ENCODE data around the gene KLRC2. TPM values are rescaled to one million over a fixed set of nuclear protein-coding genes. Genes with fewer than 3 reads are reported as not detected.
"Not testable (repeated sequence)": the region's sequence is repeated elsewhere in the genome, so short reads cannot be mapped to it uniquely, and the experiment has no call there.

KLRC2 gene
- total RNA-seq, 1 experiment from 2014 or later, result not detected

DNA sequence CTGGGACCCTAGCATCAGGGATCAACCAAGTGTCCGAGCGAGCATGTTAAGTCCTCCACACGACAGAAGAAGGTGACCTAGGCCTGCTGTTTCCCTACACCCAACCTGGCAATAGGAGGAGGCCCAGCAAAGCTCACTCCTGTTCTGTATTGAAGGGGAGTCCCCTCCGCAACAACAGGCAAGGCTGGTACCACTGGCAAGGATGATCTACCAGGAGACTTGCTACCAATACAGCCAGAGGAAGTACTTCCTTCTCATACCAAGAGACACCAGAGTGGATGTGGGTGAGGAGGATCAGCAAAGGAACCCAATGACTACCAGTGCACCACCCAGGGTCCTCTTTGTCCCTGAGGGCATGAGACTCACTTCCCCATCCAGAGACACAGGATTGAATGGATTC, 12.4 kb upstream of the KLRC2 start:
- BruUV-seq (replicated peaks), result no TSS peak
- Mint-ChIP-seq H3K4me3 (ENCODE audit: low read depth, unreplicated experiment) (no peak overlapping the region), H3K4me1 (ENCODE audit: low read depth, unreplicated experiment) (no peaks in the 10 kb centered on the region), H3K27ac (ENCODE audit: unreplicated experiment) (no peak overlapping the region), H3K9me3 (ENCODE audit: low read depth, unreplicated experiment) (no peaks in the 10 kb centered on the region), H3K36me3 (ENCODE audit: insufficient read depth, unreplicated experiment) (no peaks in the 10 kb centered on the region), H3K27me3 (ENCODE audit: unreplicated experiment) (no peaks in the 10 kb centered on the region)
- DNase-seq, result no peak
- CTCF ChIA-PET, result no interaction called here
- TF ChIP-seq CTCF (IDR thresholded peaks at IDR 0.05; ENCODE audit: unreplicated experiment), result no peak
- intact Hi-C loops (cut with micrococcal nuclease; ENCODE audit: unreplicated experiment), result no loop called here

DNA sequence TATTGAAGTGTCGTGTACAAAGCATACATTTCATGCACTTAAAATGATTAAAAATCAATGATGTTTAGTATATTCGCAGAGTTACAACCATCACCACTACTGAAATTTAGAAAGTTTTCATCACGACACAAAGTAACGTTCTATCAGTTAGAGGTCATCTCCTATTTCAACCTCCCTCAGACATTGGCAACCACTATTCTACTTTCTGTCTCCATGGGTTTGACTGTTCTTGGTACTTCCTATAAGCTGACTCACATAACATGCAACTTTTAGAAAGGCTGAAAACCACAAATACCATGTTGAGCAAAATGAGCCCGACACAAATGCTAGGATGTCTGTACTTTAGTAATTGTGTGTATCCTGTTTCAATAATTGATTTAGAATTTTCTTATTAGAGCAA, 10.2 kb upstream of the KLRC2 start:
- H3K27me3 Mint-ChIP-seq (ENCODE audit: unreplicated experiment); H3K9me3 Mint-ChIP-seq (ENCODE audit: low read depth, unreplicated experiment); H3K36me3 Mint-ChIP-seq (ENCODE audit: insufficient read depth, unreplicated experiment); DNase-seq; H3K4me3 Mint-ChIP-seq (ENCODE audit: low read depth, unreplicated experiment); H3K27ac Mint-ChIP-seq (ENCODE audit: unreplicated experiment); CTCF ChIA-PET; intact Hi-C loops (cut with micrococcal nuclease; ENCODE audit: unreplicated experiment); BruUV-seq (replicated peaks); H3K4me1 Mint-ChIP-seq (ENCODE audit: low read depth, unreplicated experiment): not testable (repeated sequence)

GRCh38 chr12:10441144-10441543, 5.3 kb upstream of the KLRC2 start:
- H3K4me1 Mint-ChIP-seq (ENCODE audit: low read depth, unreplicated experiment); H3K36me3 Mint-ChIP-seq (ENCODE audit: insufficient read depth, unreplicated experiment); DNase-seq; BruUV-seq (replicated peaks); H3K27me3 Mint-ChIP-seq (ENCODE audit: unreplicated experiment); intact Hi-C loops (cut with micrococcal nuclease; ENCODE audit: unreplicated experiment); H3K4me3 Mint-ChIP-seq (ENCODE audit: low read depth, unreplicated experiment); H3K27ac Mint-ChIP-seq (ENCODE audit: unreplicated experiment); H3K9me3 Mint-ChIP-seq (ENCODE audit: low read depth, unreplicated experiment); CTCF ChIA-PET: not testable (repeated sequence)

GRCh38 chr12:10439608-10440274, 3.9 kb upstream of the KLRC2 start:
- BruUV-seq (replicated peaks); DNase-seq; H3K9me3 Mint-ChIP-seq (ENCODE audit: low read depth, unreplicated experiment); H3K27me3 Mint-ChIP-seq (ENCODE audit: unreplicated experiment); CTCF ChIA-PET; intact Hi-C loops (cut with micrococcal nuclease; ENCODE audit: unreplicated experiment); H3K36me3 Mint-ChIP-seq (ENCODE audit: insufficient read depth, unreplicated experiment); H3K4me1 Mint-ChIP-seq (ENCODE audit: low read depth, unreplicated experiment); H3K4me3 Mint-ChIP-seq (ENCODE audit: low read depth, unreplicated experiment); H3K27ac Mint-ChIP-seq (ENCODE audit: unreplicated experiment): not testable (repeated sequence)

- H3K36me3 Mint-ChIP-seq (ENCODE audit: insufficient read depth, unreplicated experiment); H3K4me3 Mint-ChIP-seq (ENCODE audit: low read depth, unreplicated experiment); DNase-seq; H3K4me1 Mint-ChIP-seq (ENCODE audit: low read depth, unreplicated experiment); BruUV-seq (replicated peaks); intact Hi-C loops (cut with micrococcal nuclease; ENCODE audit: unreplicated experiment); H3K27me3 Mint-ChIP-seq (ENCODE audit: unreplicated experiment); H3K27ac Mint-ChIP-seq (ENCODE audit: unreplicated experiment); CTCF ChIA-PET; H3K9me3 Mint-ChIP-seq (ENCODE audit: low read depth, unreplicated experiment): not testable (repeated sequence)
Observed at GRCh38 chr12:10437601-10438000, 1.8 kb upstream of the KLRC2 start.

GRCh38 chr12:10430623-10431022, 5.2 kb downstream of the KLRC2 start:
- H3K4me3 Mint-ChIP-seq (ENCODE audit: low read depth, unreplicated experiment); BruUV-seq (replicated peaks); H3K9me3 Mint-ChIP-seq (ENCODE audit: low read depth, unreplicated experiment); DNase-seq; intact Hi-C loops (cut with micrococcal nuclease; ENCODE audit: unreplicated experiment); H3K27me3 Mint-ChIP-seq (ENCODE audit: unreplicated experiment); CTCF ChIA-PET; H3K27ac Mint-ChIP-seq (ENCODE audit: unreplicated experiment); H3K36me3 Mint-ChIP-seq (ENCODE audit: insufficient read depth, unreplicated experiment); H3K4me1 Mint-ChIP-seq (ENCODE audit: low read depth, unreplicated experiment): not testable (repeated sequence)

DNA sequence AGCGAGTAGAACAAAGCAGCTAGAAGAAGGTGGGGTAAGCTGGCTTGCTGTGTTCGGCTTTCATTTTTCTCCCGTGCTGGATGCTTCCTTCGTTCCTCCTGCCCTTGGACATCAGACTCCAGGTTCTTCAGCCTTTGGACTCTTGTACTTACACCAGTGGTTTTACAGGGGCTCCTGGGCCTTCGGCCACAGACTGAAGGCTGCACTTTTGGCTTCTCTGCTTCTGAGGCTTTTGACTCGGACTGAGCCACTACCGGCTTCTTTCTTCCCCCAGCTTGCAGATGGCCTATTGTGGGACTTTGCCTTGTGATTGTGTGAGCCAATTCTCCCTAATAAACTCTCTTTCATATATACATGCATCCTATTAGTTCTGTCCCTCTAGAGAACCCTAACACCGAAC, 9.9 kb downstream of the KLRC2 start:
- H3K36me3 Mint-ChIP-seq (ENCODE audit: insufficient read depth, unreplicated experiment); H3K27me3 Mint-ChIP-seq (ENCODE audit: unreplicated experiment); H3K4me1 Mint-ChIP-seq (ENCODE audit: low read depth, unreplicated experiment); H3K4me3 Mint-ChIP-seq (ENCODE audit: low read depth, unreplicated experiment); CTCF ChIA-PET; H3K9me3 Mint-ChIP-seq (ENCODE audit: low read depth, unreplicated experiment); H3K27ac Mint-ChIP-seq (ENCODE audit: unreplicated experiment); intact Hi-C loops (cut with micrococcal nuclease; ENCODE audit: unreplicated experiment); DNase-seq; BruUV-seq (replicated peaks): not testable (repeated sequence)

DNA sequence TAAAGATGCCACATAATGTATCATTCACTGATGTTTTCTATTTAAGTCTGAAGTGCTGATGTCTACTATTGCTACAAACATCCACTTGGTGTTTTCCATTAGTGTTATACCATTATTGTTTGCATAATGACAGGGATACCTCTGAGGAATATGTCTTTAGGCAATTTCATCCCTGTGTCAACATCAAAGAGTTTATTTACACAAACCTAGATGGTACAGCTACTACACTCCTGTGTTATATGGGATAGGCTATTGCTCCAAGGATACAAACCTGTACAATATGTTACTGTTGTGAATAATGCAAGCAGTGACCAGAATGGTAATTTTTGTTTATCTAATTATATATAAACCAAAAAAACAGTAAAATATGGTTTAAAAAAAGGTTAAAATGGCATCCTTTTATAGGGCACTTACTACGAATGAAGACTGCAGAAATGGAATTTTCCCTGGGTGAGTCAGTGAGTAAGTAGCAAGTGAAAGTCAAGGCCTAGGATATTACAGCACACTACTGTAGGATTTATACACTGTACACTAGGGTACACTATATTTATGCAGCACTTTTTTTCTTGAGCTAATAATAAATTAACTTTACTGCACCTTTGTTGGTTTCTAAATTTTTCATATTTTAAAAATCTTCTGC, 11.4 kb downstream of the KLRC2 start:
- DNase-seq; H3K4me3 Mint-ChIP-seq (ENCODE audit: low read depth, unreplicated experiment); BruUV-seq (replicated peaks); H3K9me3 Mint-ChIP-seq (ENCODE audit: low read depth, unreplicated experiment); H3K27me3 Mint-ChIP-seq (ENCODE audit: unreplicated experiment); H3K4me1 Mint-ChIP-seq (ENCODE audit: low read depth, unreplicated experiment); CTCF ChIA-PET; intact Hi-C loops (cut with micrococcal nuclease; ENCODE audit: unreplicated experiment); H3K27ac Mint-ChIP-seq (ENCODE audit: unreplicated experiment); H3K36me3 Mint-ChIP-seq (ENCODE audit: insufficient read depth, unreplicated experiment): not testable (repeated sequence)

DNA sequence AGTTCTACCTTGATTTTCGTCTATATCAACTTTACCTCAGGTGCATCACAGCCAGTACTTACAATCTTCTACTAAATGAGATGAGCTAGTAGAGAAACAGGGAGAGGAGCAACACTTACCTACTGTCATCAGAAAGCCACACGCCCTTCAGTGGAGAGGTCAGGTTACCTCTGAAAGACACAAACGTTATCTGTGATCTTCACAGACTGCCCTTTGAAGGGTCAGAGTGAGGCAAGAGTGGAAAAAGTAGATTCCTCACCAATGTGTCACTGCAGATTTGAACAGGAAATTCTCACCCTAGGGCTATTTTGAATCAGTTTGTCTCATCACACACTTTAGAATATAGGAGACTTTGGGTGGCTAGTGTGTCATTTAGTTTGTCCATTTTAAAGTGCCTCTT, 13.7 kb downstream of the KLRC2 start:
- H3K27me3 Mint-ChIP-seq (ENCODE audit: unreplicated experiment); intact Hi-C loops (cut with micrococcal nuclease; ENCODE audit: unreplicated experiment); BruUV-seq (replicated peaks); CTCF ChIA-PET; H3K4me3 Mint-ChIP-seq (ENCODE audit: low read depth, unreplicated experiment); H3K9me3 Mint-ChIP-seq (ENCODE audit: low read depth, unreplicated experiment); H3K4me1 Mint-ChIP-seq (ENCODE audit: low read depth, unreplicated experiment); DNase-seq; H3K27ac Mint-ChIP-seq (ENCODE audit: unreplicated experiment); H3K36me3 Mint-ChIP-seq (ENCODE audit: insufficient read depth, unreplicated experiment): not testable (repeated sequence)
